Kasumi-1 (cell line): Measurements from ENCODE around the gene TFPI2.

Experiments
- DNase-seq, 2 experiments: peaks; one replicate each; lab custom pipeline; 2025; lab: John Stamatoyannopoulos, UW

TFPI2 gene

GRCh38 chr7:93855797-93856196 lies 34.8 kb downstream of the TFPI2 start:
- DNase-seq = no peak

DNA sequence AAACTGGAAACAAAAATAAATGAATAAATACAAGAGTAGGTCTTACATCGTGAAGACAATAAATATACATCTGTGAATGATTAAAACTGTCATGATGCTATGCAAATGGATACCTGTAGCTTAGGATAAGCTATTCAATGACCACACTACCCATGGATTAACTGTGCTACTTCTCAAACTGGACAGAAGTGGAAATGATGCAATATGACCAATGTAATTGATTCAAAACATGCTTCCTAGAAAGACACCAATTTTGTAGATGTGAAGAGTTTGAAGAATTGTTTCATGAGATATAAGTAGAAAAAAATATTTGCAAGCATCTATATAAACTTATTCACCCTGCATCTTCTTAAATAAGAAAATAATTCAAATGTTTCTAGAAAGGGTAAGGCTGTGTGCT lies 36.1 kb downstream of the TFPI2 start:
- DNase-seq = no peak

DNA sequence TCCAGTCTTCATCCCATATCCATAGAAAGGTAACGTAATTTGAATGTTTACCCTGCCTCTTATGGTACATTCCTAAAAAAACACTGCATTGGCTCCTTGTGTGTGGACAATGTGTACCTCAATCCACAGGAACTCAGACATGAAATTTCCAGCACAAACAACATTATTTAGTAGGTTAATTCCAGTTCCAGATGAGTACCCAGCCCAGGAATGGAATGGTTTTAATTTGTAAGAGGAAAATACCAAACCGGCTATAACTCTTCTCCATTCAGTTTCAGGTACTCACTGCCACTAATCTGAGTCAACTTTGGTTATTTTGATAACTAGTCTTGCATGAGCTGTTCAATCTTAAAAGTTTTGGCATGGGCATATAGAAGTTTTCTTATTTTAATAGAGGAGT lies 39.0 kb downstream of the TFPI2 start:
- DNase-seq = no peak

DNA sequence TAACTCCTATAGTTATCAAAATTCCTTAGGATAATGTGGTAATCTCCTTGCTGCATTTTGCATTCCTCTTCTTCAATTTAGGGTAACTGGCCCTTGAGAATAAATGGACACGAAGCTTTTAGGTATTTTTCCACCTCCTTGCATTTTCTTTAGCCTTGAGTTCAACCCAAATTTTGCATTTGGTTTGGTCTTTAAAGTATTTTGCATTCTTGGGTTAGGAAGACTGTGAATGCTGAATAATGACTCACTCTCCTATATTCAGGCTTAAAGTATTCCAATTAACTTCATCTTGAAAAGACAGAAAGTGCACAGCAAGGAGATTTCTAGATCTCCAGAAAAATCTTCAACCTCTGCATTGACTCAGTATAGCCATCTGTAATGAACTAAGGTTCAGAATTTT lies 47.3 kb downstream of the TFPI2 start:
- no peak for DNase-seq

GRCh38 chr7:93838966-93839365 lies 51.6 kb downstream of the TFPI2 start:
- no peak for DNase-seq

GRCh38 chr7:93837245-93837644 lies 53.3 kb downstream of the TFPI2 start:
- no peak for DNase-seq

GRCh38 chr7:93836116-93836515 lies 54.4 kb downstream of the TFPI2 start:
- DNase-seq = no peak

DNA sequence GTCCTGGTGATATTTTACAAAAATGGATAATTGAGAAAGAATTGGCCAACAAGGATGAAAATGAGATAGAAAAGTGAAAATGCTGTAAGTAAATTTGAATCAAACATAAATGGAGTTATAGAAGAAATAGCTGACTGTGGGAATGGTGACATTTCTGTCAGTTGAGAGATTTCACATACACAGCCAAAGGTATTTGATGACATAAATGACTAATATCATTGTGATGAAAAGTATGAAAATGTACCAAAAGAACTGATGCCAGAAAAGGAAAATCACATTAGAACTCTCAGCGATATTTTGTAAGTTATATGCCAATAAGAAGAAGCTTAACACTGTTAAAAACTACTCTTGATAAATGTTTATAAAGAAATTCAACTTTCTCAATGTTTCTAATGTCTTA lies 54.9 kb downstream of the TFPI2 start:
- DNase-seq = no peak
